ENCODE results near the gene PLEKHG5.

GRCh38 chr1:6523566-6523965 is 32.1 kb upstream of the PLEKHG5 start:
- TF ChIP-seq, protein P1, sequence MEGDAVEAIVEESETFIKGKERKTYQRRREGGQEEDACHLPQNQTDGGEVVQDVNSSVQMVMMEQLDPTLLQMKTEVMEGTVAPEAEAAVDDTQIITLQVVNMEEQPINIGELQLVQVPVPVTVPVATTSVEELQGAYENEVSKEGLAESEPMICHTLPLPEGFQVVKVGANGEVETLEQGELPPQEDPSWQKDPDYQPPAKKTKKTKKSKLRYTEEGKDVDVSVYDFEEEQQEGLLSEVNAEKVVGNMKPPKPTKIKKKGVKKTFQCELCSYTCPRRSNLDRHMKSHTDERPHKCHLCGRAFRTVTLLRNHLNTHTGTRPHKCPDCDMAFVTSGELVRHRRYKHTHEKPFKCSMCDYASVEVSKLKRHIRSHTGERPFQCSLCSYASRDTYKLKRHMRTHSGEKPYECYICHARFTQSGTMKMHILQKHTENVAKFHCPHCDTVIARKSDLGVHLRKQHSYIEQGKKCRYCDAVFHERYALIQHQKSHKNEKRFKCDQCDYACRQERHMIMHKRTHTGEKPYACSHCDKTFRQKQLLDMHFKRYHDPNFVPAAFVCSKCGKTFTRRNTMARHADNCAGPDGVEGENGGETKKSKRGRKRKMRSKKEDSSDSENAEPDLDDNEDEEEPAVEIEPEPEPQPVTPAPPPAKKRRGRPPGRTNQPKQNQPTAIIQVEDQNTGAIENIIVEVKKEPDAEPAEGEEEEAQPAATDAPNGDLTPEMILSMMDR (IDR thresholded peaks at IDR 0.05) = peak in 5 of 6 experiments; percentile 27 to 60 (median 41)
- TF ChIP-seq POLR2A (IDR thresholded peaks at IDR 0.05) = no peak

Data from esophagus squamous epithelium (tissue), 4 donors.